GM18873 (cell line): ENCODE data around the gene KEAP1.
"Not testable (repeated sequence)": the region's sequence is repeated elsewhere in the genome, so short reads cannot be mapped to it uniquely, and the experiment has no call there.

Experiments used
- ATAC-seq: cut with Tn5 transposase; IDR thresholded peaks from one replicate; pipeline ENCODE4 v1.9.1; 2021; ENCODE audit warnings: mild to moderate bottlenecking, moderate library complexity, moderate number of reproducible peaks; ENCODE audit not compliant: unreplicated experiment, low FRiP score

Gene KEAP1

DNA sequence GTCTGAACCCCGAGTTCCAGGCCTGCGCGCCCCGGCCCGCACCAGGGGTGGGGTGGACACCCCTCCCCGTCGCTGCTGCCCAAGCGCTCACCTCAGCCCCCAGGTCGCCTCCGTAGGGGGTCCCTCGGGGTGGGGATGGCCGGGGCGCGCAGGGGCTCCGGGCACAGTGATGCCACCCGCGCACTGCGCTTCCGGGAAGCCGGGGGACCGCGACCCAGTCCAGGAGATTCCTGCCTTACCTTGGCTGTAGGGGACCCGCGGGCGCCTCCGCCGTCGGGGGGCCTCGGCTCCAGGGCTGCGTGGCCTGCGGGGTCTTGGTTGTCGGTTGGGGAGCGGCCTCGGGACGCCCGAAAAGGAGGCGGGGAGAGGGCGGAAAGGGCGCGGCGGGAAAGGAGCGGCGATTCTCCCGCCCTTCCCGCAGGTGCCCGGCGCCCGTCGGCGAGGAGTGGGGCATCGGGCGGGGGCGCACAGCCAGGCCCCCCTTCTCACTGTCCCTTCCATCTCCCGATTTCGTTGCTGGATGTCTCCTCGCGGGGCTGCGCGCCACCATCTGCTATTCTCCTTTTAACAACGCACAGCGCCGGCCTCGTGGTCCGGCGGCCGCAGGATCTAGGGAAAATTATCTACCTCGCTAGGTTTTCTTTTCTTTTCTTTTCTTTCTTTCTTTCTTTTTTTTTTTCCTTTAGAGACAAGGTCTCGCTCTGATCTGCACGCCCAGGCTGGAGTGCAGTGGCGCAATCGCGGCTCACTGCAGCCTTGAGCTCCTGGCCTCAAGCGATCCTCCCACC, at the start of gene KEAP1:
Gene KEAP1 (minus strand): TSS at position 355 of the 788 bp plus-strand sequence. CDS start 3,323 bp downstream, outside the sequence.
- ATAC-seq = peak; percentile 7

DNA sequence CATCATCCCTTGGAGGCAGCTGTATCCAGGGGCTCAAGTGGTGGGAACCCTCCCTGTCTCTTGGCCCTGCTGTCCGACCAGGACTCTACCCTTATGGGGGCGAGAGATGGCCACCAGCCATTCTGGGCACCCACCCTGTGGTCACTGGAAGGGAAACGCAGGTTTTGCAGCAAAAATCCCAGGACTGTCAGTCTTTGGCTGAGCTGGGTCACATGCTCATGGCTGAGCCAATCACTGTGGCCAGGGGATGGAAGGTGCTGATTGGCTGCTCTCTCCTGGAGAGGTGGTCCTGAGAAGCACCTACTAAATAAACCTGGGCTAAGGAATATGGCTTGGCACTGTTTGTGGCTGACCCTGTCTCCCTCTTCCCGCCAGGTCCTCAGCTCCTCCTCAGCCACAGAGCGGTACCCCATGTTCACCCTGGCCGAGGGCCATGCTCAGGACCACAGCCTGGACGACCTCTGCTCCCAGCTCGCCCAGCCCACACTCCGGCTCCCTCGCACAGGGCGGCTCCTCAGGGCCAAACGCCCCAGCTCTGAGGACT, 49.4 kb upstream of the KEAP1 start:
- ATAC-seq = no peak

DNA sequence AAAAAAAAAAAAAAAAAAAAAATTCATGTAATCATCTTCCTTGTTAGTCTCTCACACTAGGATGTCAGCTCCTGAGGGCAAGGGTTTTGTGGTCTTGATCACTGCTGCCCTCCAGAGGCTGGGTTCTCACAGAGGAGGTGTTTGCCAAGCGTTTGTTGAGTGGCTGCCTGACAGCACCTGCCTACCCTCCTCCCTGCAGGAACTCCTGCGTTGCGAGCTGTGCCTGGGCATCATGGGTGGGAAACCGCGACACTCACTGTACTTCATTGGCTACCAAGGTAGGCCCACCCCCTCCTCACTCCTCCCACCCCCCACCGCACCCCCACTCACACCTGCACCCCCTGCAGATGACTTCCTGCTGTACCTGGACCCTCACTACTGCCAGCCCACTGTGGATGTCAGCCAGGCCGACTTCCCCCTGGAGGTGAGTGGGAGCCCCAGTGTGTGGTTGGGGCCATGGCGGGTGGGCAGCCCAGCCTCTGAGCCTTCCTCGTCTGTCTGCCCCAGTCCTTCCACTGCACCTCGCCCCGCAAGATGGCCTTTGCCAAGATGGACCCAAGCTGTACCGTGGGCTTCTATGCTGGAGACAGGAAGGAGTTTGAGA, 48.6 kb upstream of the KEAP1 start:
- no peak for ATAC-seq

DNA sequence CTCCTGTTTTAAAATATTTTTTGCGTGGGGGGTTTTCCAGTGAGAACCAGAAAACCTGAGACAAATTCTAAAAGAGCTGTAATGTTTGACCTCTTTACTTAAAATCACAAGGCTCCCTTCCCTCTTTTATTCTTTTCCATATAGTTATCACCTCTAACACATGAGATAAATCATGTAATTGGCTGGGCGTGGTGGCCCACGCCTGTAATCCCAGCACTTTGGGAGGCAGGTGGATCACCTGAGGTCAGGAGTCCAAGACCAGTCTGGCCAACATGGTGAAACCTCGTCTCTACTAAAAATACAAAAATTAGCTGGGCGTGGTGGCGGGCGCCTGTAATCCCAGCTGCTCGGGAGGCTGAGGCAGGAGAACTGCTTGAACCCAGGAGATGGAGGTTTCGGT, 47.9 kb upstream of the KEAP1 start:
- not testable (repeated sequence) for ATAC-seq

DNA sequence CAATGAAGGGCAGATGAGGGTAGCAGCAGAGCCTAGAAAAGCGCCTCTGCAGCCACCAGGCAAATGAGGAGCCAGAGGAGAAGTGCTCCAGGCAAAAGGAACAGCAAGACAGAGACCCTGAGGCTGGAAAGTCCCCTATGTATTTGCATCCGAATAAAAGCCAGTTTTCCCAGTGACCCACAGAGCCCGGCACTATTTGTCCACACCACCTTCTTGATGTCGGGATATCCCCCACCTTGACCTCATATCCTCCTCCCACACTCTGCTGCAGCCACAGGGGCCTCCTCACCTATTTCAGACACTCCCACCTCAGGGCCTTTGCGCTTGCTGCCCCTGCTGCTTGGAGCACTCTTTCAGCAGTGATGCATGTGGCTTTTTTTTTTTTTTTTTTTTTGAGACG, 47.2 kb upstream of the KEAP1 start:
- ATAC-seq = no peak

DNA sequence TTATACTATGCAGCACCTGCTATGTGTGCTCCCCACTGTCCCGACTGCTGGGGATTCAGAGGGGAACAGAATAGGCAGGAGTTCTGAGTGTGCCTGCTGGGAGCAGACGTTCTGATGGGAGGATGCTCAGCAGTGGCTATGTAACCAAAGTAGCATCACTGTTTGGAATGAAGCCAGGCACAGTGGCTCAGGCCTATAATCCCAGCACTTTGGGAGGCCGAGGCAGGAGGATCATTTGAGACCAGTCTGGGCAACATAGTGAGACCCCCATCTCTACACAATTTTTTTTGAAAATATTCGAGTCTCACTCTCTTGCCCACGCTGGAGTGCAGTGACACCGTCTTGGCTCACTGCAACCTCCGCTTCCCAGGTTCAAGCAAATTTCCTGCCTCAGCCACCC, 46.6 kb upstream of the KEAP1 start:
- ATAC-seq = no peak

DNA sequence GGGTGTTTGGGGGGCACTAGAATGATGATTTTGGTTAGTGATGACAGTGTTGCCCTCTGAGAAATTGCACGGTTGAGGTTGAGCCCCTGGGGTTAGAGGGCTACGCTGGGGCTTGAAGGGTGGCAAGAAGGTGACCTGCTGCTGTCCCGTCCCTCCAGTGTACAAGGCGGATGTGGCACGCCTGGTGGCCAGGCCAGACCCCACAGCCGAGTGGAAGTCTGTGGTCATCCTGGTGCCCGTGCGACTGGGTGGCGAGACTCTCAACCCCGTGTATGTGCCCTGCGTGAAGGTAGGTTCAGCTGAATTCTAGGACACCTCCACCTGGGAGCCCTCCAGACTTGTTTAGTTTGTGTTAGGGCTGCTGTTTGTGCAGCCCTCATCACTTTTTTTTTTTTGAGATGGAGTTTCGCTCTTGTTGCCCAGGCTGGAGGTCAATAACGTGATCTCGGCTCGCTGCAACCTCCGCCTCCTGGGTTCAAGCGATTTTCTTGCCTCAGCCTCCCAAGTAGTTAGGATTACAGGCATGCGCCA, 45.7 kb upstream of the KEAP1 start:
- ATAC-seq = no peak

DNA sequence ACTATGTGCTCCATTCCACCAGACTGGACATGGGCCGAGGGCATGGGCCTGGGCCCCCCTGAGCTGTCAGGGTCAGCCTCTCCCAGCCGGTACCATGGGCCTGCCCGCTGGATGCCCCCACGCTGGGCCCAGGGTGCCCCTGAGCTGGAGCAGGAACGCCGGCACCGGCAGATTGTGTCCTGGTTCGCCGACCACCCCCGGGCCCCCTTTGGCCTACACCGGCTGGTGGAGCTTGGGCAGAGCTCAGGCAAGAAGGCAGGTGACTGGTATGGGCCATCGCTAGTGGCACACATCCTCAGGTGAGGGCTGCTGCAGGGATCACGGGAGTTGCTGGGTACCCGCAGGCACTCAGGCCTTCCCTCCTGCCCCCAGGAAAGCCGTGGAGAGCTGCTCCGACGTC, 43.7 kb upstream of the KEAP1 start:
- ATAC-seq = no peak

DNA sequence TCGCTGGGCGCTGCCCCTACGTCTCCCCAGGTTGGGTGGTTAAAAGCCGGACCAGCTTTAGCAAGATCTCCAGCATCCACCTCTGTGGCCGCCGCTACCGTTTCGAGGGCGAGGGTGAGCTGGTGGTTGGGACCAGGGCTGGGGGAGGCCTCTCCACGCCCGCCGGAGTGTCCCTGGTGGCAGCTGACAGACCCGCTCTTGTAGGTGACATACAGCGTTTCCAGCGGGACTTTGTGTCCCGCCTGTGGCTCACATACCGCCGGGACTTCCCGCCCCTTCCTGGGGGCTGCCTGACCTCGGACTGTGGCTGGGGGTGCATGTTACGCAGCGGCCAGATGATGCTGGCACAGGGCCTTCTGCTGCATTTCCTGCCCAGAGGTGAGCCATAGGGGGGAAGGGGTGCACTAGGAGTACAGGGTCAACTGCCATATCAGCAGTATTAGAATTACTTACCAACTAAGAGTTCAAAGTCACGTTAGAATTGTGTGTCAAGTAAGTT, 41.6 kb upstream of the KEAP1 start:
- ATAC-seq = no peak

DNA sequence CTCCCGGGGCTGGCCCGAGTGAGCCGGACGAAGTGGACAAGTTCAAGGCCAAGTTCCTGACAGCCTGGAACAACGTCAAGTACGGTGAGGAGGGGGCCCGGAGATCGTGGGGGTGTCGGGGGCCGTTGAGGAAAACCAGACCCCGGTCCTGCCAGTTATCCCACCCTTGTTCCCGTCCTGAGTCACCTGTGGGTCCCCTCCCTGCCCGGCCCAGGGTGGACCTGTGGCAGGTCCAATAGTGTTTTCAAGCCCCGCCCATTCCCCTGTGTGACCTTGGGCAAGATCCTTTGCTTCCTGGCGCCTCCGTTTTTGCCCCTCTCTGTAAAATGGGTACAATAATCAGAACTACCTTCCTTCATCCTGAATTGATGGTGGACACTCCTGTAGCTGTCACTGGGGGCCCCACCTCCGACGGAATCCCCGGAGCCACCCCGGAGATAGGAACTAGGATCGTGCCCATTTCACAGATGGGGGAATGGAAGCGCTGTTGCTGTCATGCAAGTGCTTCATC, 41.1 kb upstream of the KEAP1 start:
- no peak for ATAC-seq

DNA sequence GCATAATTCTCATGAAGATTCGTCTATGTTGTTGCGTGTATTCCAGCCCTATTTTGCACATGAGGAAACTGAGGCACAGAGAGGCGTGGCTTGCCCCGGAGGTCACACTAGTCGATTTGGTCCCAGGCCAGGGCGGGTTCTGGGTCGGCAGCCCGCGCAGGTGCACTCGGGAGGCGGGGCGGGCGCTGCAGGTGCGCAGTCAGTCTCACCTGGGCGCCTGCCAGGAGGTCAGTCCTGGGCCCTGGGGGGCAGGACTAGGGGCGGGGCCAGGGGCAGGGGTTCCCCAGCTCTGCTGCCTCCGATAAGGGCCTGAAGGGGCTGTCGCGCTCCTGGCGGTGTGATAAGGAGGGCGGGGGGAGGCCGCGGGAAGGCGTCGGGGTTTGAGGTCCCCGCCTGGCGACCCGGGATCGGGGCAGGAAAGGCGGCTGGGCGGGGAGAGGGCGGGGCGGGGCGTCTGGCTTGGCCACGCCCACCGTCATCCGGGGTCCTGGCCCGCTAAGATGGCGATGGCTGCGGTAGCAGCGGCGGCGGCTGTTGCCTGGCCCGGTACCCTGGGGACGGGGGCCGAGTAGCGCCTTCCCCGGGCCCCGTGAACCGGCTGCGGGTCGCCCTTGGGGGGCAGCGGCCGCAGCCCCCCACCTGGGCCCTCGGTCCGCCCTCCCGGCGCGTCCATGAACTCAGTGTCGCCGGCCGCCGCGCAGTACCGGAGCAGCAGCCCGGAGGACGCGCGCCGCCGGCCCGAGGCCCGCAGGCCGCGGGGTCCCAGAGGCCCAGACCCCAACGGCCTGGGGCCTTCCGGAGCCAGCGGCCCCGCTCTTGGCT, 40.5 kb upstream of the KEAP1 start, which contains the start of gene ATG4D:
Gene ATG4D (plus strand): TSS at position 485 of the 822 bp plus-strand sequence. CDS start 187 bp downstream, at position 672.
- ATAC-seq = no peak

DNA sequence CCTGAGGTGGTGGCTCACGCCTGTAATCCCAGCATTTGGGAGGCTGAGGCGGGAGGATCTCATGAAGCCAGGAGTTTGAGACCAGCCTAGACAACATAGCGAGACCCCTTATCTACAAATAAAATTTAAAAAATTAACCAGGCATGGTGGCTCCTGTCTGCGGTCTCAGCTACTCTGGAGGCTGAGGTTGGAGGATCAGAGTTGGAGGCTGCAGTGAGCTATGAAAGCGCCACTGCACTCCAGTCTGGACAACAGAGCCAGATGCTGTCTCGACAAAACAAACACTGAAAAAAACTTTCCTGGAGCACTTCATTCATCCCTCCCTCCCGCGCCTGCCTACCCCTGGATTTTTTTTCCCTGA, 39.9 kb upstream of the KEAP1 start:
- no peak for ATAC-seq

DNA sequence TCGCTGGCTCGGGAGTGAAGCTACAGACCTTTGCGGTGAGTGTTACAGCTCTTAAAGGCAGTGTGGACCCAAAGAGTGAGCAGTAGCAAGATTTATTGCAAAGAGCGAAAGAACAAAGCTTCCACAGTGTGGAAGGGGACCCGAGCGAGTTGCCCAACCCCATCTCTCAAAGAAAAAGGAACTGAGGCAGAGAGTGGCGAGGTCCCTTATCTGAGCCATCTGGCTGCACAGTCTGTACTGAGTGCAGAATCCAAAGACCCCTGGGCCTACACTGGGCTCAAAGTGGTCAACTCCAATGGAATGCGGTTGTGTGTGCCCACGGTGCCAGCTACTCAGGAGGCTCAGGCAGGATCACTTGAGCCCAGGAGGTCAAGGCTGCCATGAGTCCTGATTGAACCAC, 35.9 kb upstream of the KEAP1 start:
- not testable (repeated sequence) for ATAC-seq

DNA sequence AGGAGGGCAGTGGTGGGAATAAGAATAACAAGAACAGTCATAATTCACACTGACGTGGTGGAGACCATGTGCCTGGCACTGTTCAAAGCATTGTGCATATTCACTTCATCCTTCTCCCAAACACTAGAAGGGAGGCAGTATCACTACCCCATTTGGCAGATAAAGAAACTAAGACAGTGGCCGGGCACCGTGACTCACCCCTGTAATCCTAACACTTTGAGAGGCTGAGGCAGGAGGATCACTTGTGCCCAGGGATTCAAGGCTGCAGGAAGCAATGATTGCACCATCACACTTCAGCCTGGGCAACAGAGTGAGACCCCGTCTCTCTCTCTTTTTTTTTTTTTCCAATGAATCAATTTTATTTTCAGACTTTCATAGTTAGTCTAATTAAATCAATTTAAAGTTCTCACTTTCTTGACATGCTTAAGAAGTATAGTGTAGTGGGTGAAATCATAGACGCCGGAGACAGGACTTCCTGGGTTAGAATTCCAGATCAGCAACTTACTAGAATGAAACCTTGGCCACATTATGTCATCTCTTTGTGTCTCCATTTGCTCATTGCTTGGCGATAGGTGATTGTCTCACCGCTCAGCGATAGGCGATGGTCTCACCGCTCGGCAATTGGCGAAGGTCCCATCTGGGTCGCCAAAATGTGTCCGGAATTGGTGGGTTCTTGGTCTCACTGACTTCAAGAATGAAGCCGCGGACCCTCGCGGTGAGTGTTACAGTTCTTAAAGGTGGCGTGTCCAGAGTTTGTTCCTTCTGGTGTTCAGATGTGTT, 35.2 kb upstream of the KEAP1 start:
- ATAC-seq = no peak

DNA sequence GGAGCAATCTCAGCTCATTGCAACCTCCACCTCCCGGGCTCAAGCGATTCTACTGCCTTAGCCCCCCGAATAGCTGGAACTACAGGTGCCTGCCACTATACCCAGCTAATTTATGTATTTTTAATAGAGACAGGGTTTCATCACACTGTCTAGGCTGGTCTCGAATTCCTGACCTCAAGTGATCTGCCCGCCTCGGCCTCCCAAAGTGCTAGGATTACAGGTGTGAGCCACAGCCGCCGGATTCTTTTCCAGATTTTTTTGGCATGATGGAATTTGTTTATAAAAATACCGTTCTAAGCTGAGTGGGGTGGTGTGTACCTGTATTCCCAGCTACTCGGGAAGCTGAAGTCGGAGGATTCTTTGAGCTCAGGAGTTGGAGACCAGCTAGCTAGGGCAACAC, 34.5 kb upstream of the KEAP1 start:
- no peak for ATAC-seq

DNA sequence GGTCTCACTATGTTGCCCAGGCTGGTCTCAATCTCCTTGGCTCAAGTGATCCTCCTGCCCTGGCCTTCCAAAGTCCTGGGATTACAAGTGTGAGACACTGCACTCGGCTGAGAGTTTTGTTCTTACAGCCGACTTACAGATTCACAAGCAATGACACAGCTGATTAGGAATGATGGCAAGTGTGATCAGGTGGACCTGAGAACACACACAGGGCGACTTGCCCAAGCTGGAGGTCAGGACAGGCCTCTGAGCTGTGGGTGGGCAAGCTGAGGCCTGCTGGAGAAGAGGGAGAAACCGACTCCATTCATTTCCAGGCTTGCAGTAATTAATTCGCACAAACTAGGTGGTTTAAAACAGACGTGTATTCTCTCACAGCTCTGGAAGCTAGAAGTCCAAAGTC, 32.5 kb upstream of the KEAP1 start:
- ATAC-seq = no peak

DNA sequence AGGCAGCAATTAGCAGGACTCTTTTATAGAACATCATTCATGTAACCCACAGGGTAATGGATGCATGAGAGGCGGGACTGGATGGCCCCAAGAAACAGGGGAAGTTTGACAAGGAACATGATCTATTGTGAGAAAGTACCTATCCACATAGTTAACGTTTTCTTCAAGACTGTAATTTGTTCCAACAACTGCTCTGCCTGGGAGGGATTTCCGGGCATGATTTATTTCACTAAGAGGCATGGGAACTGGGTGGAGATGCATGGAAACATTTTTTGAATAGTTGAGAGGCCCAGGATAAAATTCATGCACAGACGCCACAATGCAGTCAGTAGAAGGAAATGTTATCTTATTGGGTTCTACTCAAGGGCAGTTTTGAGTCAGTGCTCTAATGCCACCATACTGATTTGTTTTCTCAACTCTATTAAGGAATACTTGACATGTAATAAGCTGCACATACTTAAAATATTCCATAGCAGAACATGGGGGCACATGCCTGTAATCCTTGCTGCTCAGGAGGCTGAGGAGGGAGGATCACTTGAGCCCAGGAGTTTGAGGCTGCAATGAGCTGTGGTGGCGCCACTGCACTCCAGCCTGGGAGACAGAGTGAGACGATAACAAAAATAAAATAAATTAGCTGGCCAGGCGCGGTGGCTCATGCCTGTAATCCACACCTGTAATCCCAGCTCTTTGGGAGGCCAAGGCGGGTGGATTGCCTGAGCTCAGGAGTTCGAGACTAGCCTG, 30.7 kb upstream of the KEAP1 start:
- no peak for ATAC-seq

DNA sequence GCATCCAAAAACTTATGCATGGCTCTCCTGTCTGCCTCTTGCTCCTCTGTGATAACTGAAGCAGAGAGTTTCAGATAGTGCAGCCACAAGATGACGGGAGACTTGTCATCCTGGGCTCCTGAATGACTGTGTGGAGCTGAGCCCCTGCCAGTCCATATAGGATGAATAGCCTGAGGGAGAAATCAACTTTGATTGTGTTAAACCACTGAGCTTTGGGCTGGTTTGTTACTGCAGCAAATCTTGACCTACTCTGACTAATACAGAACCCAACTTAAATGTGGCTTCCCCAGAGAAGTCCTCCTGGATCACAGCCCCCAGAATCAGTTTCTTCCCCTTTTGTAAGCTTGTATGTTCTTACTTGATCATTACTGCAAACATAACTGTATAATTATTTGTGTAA, 29.3 kb upstream of the KEAP1 start:
- ATAC-seq = no peak

DNA sequence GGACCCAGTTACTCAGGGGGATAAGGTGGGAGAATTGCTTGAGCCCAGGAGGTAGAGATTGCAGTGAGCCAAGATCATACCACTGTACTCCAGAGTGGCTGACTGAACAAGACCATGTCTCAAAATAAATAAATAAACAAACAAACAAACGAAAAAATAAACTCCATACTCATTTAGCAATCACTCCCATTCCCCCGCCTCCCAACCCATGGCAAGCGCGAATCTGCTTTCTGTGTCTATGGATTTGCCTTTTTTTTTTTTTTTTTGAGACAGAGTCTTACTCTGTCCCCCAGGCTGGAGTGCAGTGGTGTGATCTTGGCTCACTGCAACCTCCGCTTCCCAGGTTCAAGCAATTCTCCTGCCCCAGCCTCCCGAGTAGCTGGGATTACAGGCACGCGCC, 23.7 kb upstream of the KEAP1 start:
- not testable (repeated sequence) for ATAC-seq
